Testis (tissue), 2 donors: ENCODE measurements around the gene ZNF738.

ENCODE experiments used
- POLR2A ChIP-seq: fragments of 450-650 bp; IDR thresholded peaks from one replicate; pipeline ENCODE4 v1.6.1; 2017; ENCODE audit warnings: antibody characterized with exemption, mild to moderate bottlenecking, moderate library complexity
- TF ChIP-seq, protein P1 (sequence below), 3 experiments: fragments of 450-650 bp in 2 of 3; fragments of 200-600 bp in 1 of 3; sonication (generic) in 1 of 3; IDR thresholded peaks; one replicate each; pipeline ENCODE4 v1.5.1; 2016 to 2019; ENCODE audit warnings: antibody characterized with exemption in 3 of 3, mild to moderate bottlenecking in 2 of 3, moderate library complexity in 1 of 3

DNA sequence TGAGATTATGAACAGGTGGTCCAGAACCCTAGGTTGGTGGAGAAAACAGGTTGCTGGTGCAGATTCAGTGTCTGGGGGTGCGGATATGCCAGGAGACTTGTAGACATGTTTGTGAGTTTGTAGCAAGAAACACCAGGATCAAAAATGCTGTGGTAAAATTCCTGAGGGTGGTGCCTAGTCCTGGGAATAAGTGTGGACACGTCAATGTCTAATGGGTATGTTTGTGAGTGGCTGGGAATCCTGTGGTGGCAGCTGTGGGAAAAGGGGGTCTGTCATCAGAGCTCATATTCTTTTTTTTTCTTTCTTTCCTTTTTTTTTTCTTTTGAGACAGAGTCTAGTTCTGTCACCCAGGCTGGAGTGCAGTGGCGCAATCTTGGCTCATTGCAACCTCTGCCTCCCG lies 36.8 kb upstream of the ZNF738 start:
- no peak for TF ChIP-seq POLR2A
- TF ChIP-seq, protein P1, sequence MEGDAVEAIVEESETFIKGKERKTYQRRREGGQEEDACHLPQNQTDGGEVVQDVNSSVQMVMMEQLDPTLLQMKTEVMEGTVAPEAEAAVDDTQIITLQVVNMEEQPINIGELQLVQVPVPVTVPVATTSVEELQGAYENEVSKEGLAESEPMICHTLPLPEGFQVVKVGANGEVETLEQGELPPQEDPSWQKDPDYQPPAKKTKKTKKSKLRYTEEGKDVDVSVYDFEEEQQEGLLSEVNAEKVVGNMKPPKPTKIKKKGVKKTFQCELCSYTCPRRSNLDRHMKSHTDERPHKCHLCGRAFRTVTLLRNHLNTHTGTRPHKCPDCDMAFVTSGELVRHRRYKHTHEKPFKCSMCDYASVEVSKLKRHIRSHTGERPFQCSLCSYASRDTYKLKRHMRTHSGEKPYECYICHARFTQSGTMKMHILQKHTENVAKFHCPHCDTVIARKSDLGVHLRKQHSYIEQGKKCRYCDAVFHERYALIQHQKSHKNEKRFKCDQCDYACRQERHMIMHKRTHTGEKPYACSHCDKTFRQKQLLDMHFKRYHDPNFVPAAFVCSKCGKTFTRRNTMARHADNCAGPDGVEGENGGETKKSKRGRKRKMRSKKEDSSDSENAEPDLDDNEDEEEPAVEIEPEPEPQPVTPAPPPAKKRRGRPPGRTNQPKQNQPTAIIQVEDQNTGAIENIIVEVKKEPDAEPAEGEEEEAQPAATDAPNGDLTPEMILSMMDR (IDR thresholded peaks at IDR 0.05): no peak
